ENCODE measurements around the gene NAP1L1.

Gene NAP1L1

DNA sequence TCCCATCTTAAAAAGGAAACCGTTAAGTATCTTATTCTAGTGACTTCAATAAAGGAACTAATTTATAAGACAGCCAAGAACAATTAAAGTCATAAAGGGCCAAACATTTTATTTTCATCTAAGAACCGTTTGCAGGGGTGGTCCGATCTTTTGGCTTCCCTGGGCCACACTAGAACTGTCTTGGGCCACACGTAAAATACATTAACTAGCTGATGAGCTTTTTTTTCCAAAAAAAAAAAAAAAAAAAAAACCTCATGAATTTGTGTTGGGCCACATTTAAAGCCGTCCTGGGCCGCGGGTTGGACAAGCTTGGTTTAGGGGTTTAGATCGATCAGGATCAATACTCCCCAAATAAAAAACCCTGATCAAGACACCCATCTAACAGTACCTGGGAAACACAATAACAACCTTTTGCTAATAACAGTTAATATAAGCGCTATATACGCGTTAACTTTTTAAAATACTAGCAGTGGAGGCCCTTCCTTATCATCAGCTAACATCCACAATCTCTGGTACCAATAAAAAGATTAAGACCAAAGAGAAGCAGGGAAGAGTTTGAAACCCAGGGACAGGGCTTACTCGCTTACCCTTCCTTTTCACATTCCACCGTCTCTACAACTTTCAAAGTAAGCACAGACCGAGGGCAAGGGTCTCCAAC lies 1.1 kb downstream of the NAP1L1 start:
- no peak for DNase-seq

- no peak for DNase-seq
Measured at GRCh38 chr12:76081909-76082308, 2.6 kb downstream of the NAP1L1 start.

- DNase-seq = peak; percentile 45
Measured at GRCh38 chr12:76080729-76081415, 3.6 kb downstream of the NAP1L1 start.

- no peak for DNase-seq
Measured at GRCh38 chr12:76080017-76080728, 4.3 kb downstream of the NAP1L1 start.

- DNase-seq = no peak
Measured at GRCh38 chr12:76078748-76079147, 5.7 kb downstream of the NAP1L1 start.

DNA sequence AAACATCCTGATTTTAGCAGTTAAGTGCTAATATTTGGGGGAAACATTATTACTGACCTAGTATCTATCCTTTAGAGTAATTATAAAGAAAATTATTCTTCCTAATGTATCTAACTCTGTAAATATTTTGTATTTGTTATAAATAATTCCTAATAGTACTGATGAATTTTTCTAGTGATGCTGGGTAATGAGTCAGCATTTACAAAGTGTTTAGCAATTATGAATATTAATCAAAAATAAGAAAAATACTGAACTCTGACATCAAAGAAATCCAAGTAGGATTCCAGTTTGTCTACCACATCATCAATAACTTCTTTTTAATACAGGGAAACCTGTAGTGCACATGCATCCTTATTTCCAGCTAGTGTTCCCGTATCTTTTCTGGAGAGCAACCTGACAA lies 9.0 kb downstream of the NAP1L1 start:
- no peak for DNase-seq

DNA sequence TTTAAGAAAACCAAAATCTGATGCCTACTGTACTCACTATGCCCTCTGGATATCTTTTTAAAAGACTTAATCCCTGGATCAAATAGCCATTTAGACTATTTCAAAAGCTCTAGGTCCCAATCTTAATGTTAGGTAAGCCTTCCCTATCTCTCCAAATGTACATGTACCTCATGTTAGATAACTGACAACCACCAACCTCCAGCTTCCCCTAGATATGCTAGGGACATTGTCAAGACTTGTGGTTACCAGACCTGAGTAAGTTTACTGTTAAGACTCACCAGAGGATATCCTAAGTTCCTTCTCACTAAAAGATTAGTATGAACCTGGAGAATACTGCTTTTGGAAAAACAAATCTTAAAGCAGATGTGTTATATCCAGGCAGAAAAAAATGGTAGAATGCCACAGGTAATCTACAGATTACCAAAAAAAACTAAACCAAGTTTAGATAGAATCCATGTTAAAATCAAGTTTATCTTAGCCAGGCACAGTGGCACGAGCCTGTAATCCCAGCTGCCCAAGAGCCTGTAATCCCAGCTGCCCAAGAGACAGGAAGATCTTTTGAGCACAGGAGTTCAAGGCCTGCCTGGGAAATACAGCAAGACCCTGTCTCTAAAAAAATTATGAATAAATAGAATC lies 9.7 kb downstream of the NAP1L1 start:
- peak; percentile 28 for DNase-seq

DNA sequence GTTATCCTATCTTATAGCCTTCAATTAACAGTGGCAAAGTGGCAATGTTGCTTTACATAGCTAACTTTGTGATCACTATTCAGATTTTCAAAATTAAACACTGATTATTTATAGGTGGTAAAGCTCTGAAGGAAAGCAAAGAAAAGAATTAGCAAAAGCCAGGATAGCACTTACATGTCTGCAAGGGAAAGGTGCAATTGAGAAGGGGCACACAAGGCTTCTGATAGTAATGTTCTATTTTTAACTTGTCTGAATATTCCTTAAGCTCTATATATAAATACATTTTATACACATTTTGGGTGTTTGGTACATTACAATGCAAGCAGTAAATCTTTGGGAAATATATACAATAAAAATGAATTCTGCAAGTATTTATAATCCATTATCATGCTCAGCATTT lies 10.9 kb downstream of the NAP1L1 start:
- DNase-seq = no peak

DNA sequence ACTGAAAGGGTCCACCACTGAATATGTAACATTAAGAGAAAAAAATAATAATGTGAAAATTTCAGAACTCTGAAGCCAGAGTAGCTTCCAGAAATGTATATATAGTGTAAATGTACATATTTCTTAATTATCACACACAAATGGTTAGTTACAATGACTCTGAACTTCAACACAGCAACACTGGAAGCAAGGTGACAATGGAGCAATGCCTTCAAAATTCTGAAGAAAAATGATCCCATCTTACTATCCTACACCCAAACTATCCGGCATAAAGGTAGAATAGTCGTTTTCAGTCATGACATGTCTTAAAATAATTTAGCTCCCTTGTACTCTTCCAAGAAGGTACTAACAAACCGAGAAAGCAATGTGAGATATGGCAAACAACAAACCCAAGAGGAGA lies 11.9 kb downstream of the NAP1L1 start:
- no peak for DNase-seq

DNA sequence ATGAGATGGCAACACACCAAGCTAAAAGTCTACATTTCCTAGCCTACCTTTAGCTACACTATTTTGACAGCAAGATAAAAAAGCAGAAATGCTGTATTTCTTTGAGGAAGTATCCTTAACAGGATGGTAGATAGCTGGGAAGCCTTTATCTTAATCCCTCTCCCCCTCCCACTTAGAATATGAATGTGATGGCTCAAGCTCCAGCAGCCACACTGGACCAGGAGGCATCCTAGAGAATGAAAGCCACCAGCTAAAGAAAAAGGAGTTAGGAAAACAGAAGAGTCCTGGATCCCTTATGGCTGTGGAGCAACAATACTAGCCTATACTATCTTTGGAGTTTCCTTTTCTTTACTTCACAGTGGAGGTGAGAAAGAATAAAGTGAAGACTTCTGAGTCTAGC lies 15.1 kb downstream of the NAP1L1 start:
- DNase-seq = no peak

DNA sequence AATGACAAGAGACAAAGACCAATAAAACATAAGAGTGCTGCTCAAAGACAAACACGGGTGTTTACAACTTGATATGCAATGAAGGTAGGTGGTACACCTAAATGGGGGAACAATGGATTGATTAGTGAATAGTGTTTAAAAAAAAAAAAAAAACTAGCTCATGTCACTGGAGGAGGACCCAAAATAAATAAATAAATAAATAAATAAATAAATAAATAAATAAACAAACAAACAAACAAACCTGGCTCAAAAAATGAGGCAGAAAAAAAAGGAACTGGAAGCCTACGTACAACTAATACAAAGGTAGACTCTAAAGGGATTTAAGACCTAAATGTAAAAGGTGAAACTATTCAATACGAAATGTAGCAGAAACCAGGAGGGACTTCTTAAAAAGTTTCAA lies 18.6 kb downstream of the NAP1L1 start:
- no peak for DNase-seq

DNA sequence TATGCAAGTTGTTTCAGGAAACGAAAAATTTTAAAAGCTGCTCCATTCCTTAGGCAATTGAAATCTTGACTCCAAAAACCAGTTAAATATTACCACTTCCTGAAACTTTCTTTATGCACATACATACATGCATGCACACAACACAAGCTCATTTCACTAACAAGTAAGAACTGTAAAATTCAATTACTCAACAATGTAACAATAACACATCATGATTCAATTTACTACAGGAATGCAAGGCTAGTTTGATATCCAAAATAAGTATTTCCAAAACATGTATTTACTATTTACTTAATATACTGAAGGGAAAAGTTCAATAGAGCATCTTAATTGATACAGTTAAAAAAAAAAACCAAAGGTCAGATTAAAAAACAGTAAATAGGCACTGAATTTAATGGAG lies 19.6 kb downstream of the NAP1L1 start:
- DNase-seq = no peak

DNA sequence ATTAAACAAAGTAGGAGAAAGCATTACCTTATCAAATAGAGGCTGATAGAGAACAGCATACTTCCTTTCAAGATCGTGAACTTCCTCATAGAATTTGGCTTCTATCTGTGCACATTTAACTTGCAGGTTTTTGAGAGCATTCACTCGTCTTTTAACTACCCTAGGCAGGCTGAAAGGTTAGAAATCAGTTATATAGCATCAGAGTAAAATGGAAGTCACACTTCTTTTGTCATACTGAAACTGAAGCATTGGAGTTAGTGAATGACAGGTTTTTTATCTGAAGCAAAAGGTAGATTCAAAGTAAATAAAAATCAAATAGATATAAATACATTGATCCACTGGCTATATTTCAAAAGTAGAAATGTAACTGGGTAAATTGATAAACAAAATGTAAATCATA lies 24.4 kb downstream of the NAP1L1 start:
- DNase-seq = no peak

DNA sequence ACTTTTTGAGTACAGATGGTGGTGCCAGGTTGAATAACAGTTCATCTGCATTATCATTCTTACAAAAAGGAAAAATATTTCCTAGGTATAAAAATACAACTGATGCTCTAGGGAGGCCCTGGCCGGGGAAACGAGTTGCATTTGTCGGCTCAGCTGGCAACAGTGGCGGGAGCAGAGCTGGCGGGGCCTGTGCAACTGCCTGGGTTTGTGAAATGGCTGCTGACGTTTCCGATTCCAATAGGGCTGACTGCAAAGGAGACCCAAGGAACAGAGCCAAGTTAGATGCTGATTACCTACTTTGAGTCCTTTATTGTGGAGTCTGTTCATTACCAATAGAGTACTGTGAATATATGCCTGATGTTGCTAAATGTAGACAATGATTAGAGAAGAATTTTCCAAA lies 27.2 kb downstream of the NAP1L1 start:
- DNase-seq = no peak

DNA sequence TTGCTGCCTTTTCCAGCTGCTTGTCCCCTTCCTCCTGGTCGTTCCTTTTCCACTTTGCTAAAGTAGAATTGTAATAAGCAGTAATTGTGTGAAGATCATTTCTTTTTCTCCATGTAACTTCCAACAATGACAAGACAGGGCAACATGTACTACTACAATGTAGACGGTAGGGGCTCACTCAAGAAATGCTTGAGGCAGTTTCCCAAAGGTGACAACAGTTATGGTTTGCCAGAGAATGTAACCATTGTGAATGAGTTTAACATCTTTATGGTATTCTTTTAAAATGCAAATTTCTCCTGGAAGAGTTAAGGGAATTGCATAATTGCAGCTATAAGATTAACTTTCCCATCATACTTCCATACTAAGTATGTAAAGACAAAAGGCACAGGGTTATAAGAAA lies 29.1 kb downstream of the NAP1L1 start:
- DNase-seq = no peak

DNA sequence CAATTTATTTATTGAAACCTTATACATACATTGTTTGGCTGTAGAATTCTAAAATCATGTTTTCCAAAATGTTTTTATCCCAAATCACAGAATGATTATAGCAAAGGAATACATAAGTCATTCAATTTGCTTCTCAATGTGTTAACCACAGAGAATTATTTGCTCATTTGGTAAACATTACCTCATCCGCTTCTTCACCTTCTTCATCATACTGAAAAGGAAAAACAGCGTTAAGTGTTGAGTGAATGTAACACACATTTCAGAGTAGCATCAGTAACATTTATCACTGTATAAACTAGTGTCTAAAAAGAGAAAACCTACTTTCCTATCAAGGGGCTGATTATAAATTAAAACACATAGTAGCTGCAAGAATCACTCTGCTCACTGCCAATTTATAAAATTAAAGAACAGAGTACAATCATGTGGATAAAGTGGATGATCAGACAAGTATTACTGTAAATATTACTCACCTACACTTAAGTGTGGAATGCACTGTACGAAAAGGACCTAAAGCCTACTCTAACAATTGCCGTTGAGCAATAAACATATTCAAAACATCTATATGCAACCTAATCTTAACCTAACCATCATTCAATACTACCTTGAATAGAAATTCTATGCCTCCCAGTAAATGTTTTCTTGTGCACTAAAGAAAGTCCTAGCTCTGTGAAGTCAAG lies 34.8 kb downstream of the NAP1L1 start:
- DNase-seq = no peak

DNA sequence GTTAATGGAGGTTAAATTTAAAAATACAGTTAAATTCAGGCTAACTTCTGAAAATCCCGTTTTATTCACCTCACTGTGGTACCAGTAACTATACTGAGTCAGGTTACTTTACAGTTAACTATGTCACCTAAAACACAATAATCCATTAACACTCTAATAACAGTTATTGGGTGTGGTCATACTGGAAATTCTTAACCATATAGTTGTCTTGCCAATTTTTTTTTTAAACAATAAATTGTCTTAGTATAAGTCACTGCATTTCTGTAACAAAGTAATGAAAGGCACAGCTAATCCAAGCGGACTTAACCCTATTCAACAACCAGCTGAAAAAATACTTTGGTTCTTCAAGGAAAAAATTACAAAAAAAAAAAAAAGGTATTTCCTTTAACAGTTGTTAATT lies 36.7 kb downstream of the NAP1L1 start:
- DNase-seq = no peak

DNA sequence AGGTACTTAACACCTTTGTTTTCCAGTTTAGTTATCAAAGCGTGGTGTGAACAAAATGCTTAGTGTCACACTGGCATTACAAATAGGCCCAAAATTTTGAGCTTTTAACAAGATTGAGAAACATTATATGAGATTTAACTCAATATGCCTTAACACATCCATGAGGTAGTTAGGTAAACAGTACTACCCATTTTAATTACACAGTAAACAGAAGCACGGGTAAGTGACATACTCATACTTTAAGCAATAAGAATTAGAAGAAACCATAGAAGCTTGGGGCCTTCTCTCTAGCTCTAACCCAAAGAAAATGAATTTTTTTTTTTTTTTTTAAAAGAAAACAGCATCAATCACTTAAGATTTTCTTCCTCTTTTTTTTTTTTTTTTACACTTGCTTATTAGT lies 37.4 kb downstream of the NAP1L1 start:
- no peak for DNase-seq

- no peak for DNase-seq
Measured at GRCh38 chr12:76043377-76043776, 41.1 kb downstream of the NAP1L1 start.

GRCh38 chr12:76042147-76042546 lies 42.3 kb downstream of the NAP1L1 start:
- DNase-seq = no peak

GRCh38 chr12:76041406-76041805 lies 43.1 kb downstream of the NAP1L1 start:
- DNase-seq = no peak

DNA sequence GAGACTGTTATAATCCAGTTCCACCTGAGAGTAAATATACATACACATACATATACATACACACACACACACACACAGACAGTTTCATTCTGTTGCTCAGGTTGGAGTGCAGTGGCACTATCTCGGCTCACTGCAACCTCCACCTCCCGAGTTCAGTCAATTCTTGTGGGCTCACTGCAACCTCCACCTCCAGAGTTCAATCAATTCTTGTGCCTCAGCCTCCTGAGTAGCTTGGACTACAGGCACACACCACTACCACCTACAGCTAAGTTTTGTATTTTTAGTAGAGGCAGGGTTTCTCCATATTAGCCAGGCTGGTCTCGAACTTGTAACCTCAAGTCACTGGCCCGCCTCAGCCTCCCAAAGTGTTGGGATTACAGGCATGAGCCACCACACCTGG lies 44.0 kb downstream of the NAP1L1 start:
- no peak for DNase-seq

DNA sequence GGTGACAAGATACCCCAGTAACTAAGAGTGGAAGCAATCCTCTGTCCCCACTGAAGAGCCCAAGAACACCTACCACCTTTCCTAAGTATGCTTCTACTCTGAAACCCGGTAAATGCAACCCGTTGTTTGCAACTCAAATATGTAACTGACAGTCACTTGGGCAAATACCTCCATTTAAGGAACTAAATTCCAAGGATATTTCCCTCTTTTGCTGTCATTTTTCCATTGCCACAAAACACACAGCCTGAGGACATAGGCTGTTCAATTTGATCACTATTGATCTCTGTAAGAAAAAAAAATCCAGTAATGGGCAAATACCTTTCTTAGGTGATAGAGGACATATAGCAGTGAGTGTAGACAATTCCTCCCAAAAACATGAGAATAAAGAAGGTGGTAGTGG lies 46.3 kb downstream of the NAP1L1 start:
- no peak for DNase-seq

All from NCI-H226 (cell line).